Cardiac fibroblast (primary cell): ENCODE data around the gene UBE2E2.

Experiments
- DNase-seq, 2 donors: peaks; one replicate each; pipeline versions ENCODE4 v3.0.0 to v3.0.0-alpha.2; 2010; ENCODE audit warnings: low read depth in 2 of 2
- H3K4me3 ChIP-seq, 2 donors: replicated peaks in 1 of 2; 1 replicate in 1 of 2; 2 replicates in 1 of 2; pipeline ENCODE4 v1.5.1; 2011; ENCODE audit warnings: low read depth in 2 of 2, low read length in 2 of 2, mild to moderate bottlenecking in 2 of 2, moderate library complexity in 1 of 2
- CTCF ChIP-seq: IDR thresholded peaks from one replicate; pipeline ENCODE4 v1.5.1; 2011; ENCODE audit warnings: low read depth, mild to moderate bottlenecking, low read length, inconsistent platforms

The UBE2E2 gene

DNA sequence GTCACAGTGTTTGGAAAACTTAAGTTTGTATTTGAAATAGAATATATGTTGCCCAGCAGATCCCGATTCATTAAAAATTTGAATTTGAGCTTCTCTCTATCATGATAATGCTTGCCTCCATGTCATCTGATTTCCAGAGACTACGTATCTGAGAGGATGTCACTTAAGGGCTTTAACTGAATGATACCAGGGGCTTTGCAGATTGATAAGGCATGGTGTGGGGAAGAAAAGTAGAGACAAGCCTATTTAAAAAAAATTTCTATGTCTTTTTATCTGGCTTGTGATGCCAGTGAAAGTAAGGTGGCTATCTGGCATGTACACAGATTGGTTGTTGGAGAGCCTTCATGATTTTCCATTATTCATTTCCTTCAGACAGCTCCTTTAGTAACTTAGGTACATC, 72.7 kb downstream of the UBE2E2 start:
- no peak for TF ChIP-seq CTCF
- no peak for DNase-seq
- H3K4me3 ChIP-seq: no peak overlapping the region

DNA sequence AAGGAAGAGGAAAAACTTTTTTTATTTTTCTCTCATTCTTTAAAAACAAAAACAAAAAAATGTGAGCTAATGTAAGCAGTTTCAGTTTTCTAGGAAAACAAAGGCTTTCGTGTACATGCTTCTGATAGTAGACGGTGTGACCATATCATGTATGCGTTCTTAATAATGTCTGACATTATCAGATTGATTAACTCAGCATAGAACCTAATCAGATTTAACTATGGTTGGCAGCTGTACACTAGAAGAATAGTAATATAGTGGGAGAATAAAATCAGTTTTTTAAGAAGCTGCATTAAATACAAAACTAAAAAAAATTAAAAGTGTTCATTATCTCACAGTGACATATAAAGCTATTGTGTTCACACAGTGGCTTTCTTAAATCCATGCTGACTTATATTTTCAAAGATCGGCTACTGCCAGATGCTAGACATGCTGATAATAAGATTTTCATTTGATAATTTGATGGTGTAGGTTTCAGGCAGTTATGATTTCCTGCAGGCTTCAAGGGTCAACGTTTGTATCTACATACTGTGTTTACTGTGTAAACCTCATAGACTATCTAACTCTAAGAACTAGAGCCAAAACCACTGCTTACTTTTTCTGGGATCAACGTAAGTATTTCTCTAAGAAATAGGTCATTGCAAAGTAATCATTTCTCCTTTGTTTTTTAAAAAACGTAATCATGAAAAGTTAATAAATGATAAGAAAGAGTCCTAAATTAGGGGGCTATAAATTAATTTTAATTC, 74.0 kb downstream of the UBE2E2 start:
- no peak for TF ChIP-seq CTCF
- no peak overlapping the region for H3K4me3 ChIP-seq

GRCh38 chr3:23277688-23278087, 74.6 kb downstream of the UBE2E2 start:
- no peak for TF ChIP-seq CTCF
- DNase-seq: no peak
- no peak overlapping the region for H3K4me3 ChIP-seq

More for the DNA sequence above, 74.0 kb downstream of the UBE2E2 start:
- DNase-seq: no peak

DNA sequence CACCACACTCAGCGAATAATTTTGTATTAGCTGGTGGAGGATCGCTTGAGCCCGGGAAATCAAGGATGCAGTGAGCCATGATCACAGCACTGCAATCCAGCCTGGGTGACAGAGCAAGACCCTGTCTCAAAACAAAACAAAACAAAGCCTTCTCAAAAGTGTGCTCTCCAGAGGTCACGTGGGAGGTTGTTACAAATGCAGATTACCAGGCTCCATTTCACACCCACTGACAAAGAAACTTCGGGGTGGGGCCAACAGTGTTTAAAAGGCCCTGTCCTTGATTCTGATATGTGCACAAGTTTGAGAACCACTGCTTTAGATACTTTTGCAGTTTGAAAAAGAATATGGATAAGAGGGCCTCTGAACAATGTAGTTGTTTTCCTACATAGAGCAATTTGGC, 80.5 kb downstream of the UBE2E2 start:
- no peak for DNase-seq
- H3K4me3 ChIP-seq: no peak overlapping the region
- no peak for TF ChIP-seq CTCF

DNA sequence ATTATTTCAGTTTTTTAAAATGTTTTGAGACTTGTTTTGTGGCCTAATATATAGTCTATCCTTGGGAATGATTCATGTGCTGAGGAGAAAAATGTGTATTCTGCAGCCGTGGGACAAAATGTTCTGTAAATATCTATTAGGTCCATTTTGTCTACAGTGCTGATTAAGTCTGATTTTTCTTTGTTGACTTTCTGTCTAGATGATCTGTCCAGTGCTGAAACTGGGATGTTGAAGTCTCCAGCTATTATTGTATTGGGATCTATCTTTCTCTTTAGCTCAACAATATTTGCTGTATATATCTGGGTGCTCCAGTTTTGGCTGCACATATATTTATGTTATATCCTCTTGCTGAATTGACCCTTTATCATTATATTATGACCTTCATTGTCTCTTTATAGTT, 85.2 kb downstream of the UBE2E2 start:
- DNase-seq: peak in 1 of 2 donors; percentile 56

DNA sequence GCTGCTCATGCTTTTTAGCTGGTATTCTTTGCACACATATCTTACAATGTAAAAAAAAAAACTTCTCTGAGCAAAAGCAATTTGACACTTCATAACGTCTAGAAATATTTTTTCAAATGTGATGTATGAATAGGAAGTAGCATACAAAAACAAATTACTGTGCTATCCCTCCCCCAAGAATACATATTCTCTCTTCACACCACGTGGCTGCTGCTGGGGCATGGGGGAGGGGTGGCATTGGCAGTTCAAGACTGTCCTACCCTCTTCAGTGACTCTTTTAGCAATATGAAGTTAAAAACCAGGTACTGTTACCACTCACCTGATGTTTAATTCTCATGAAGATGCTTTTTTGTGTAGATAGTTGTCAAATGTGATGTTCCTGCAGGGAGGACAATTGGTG, 85.6 kb downstream of the UBE2E2 start:
- TF ChIP-seq CTCF: no peak
- no peak overlapping the region for H3K4me3 ChIP-seq
- no peak for DNase-seq

More for the DNA sequence above, 85.2 kb downstream of the UBE2E2 start:
- H3K4me3 ChIP-seq: no peak overlapping the region
- no peak for TF ChIP-seq CTCF

DNA sequence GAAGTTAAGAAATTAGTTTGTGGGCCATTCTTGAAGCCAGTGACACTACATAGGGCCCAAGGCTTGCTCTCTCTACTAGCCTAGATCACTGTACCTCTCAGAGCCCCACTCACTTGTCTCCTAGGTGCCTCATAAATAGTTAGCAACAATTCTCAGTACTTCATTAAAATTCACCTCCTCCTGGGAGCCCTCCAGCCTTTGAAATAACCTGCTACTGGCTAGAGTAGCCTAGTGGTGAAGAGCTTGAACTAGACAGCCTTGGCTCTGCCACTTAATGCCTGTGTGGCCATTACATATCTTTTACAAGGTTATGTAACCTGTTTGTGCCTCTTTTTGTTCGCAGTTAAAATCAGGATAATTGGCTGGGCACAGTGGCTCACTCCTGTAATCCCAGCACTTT, 89.3 kb downstream of the UBE2E2 start:
- no peak for DNase-seq
- H3K4me3 ChIP-seq: no peak overlapping the region
- no peak for TF ChIP-seq CTCF
